Uterus (tissue), 2 donors: Measurements from ENCODE around the gene NCOR2.

Experiments
- POLR2A ChIP-seq, 2 donors: fragments of 450-650 bp; IDR thresholded peaks; one replicate each; pipeline ENCODE4 v1.6.1; 2016; ENCODE audit warnings: antibody characterized with exemption in 2 of 2, mild to moderate bottlenecking in 1 of 2, moderate library complexity in 1 of 2
- TF ChIP-seq, protein P1 (sequence below), 4 experiments: fragments of 200-600 bp in 2 of 4; fragments of 450-650 bp in 2 of 4; sonication (generic) in 2 of 4; IDR thresholded peaks; one replicate each; pipeline ENCODE4 v1.5.1; 2016 to 2019; ENCODE audit warnings: antibody characterized with exemption in 4 of 4, mild to moderate bottlenecking in 2 of 4, moderate library complexity in 1 of 4

DNA sequence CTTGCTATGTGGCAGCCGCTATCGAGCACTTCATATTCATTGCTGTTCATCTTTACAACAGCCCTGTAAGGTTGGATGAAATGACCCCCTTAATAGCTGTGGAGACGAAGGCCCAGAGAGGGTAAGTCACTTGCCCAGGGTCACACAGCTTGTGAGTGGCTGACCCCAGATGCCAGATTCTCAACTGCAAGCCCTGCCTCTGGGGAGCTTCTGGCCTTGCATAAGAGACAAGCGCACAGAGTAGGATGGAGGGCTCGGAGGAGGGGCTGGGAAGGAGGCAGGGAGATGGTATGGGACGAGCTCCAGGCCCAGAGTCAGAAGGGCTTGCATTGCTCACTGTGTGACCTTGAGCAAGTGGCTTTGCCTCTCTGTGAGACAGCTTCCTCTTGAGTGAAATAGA is 27.4 kb upstream of the NCOR2 start:
- TF ChIP-seq, protein P1, sequence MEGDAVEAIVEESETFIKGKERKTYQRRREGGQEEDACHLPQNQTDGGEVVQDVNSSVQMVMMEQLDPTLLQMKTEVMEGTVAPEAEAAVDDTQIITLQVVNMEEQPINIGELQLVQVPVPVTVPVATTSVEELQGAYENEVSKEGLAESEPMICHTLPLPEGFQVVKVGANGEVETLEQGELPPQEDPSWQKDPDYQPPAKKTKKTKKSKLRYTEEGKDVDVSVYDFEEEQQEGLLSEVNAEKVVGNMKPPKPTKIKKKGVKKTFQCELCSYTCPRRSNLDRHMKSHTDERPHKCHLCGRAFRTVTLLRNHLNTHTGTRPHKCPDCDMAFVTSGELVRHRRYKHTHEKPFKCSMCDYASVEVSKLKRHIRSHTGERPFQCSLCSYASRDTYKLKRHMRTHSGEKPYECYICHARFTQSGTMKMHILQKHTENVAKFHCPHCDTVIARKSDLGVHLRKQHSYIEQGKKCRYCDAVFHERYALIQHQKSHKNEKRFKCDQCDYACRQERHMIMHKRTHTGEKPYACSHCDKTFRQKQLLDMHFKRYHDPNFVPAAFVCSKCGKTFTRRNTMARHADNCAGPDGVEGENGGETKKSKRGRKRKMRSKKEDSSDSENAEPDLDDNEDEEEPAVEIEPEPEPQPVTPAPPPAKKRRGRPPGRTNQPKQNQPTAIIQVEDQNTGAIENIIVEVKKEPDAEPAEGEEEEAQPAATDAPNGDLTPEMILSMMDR (IDR thresholded peaks at IDR 0.05): no peak
- TF ChIP-seq POLR2A (IDR thresholded peaks at IDR 0.05): no peak
